ENCODE data around the gene ADCY6.

The ADCY6 gene

GRCh38 chr12:48788854-48789775, at the start of gene ADCY6:
Gene ADCY6 (minus strand): TSS chr12:48789089. CDS start chr12:48783434, 5,655 bp downstream.
- DNase-seq, result no peak

- no peak for DNase-seq
Measured at GRCh38 chr12:48838048-48838447, 49.2 kb upstream of the ADCY6 start.

- DNase-seq, result no peak
Measured at GRCh38 chr12:48832321-48833060, 43.6 kb upstream of the ADCY6 start.

- no peak for DNase-seq
Measured at GRCh38 chr12:48831257-48831656, 42.4 kb upstream of the ADCY6 start.

GRCh38 chr12:48828841-48829575, 40.1 kb upstream of the ADCY6 start:
- DNase-seq, result no peak

GRCh38 chr12:48828293-48828692, 39.4 kb upstream of the ADCY6 start:
- no peak for DNase-seq

- DNase-seq, result no peak
Measured at GRCh38 chr12:48827513-48828096, 38.7 kb upstream of the ADCY6 start.

- no peak for DNase-seq
Measured at GRCh38 chr12:48827026-48827425, 38.1 kb upstream of the ADCY6 start.

GRCh38 chr12:48826209-48826855, 37.4 kb upstream of the ADCY6 start:
- DNase-seq, result no peak

- no peak for DNase-seq
Measured at GRCh38 chr12:48824905-48825304, 36.0 kb upstream of the ADCY6 start.

GRCh38 chr12:48824112-48824511, 35.2 kb upstream of the ADCY6 start:
- DNase-seq, result peak; percentile 48

GRCh38 chr12:48823281-48823680, 34.4 kb upstream of the ADCY6 start:
- DNase-seq, result no peak

- no peak for DNase-seq
Measured at GRCh38 chr12:48822711-48823110, 33.8 kb upstream of the ADCY6 start.

- no peak for DNase-seq
Measured at GRCh38 chr12:48822139-48822538, 33.2 kb upstream of the ADCY6 start.

GRCh38 chr12:48819986-48820725, 31.3 kb upstream of the ADCY6 start:
- DNase-seq, result no peak

GRCh38 chr12:48818831-48819590, 30.1 kb upstream of the ADCY6 start:
- DNase-seq, result no peak

- DNase-seq, result peak; percentile 74
Measured at GRCh38 chr12:48817873-48818830, 29.3 kb upstream of the ADCY6 start, which contains the start of gene CACNB3. Gene CACNB3 (plus strand): TSS chr12:48818496. CDS start chr12:48818930, 434 bp downstream.

GRCh38 chr12:48816143-48816854, 27.4 kb upstream of the ADCY6 start:
- DNase-seq, result no peak
